Kidney epithelial cell (primary cell): Measurements from ENCODE around the gene SMIM24. TPM values are rescaled to one million over a fixed set of nuclear protein-coding genes. Genes with fewer than 3 reads are reported as not detected.

Source experiments
- DNase-seq: peaks from one replicate; pipeline ENCODE4 v3.0.0-alpha.2; 2010; ENCODE audit warnings: low read depth
- H3K27me3 ChIP-seq: 2 replicates; pipeline ENCODE4 v1.6.0; 2011; ENCODE audit warnings: low read length; ENCODE audit not compliant: control insufficient read depth, insufficient read depth
- H3K36me3 ChIP-seq: 2 replicates; pipeline ENCODE4 v1.5.1; 2011; ENCODE audit warnings: low read length; ENCODE audit not compliant: control insufficient read depth, insufficient read depth
- H3K4me3 ChIP-seq: 2 replicates; pipeline ENCODE4 v1.5.1; 2011; ENCODE audit warnings: low read depth, mild to moderate bottlenecking, control low read depth, low read length
- total RNA-seq: library from RNA; depleted of rRNA; stranded (reverse); fragments of >200 nt; gene quantifications from 2 replicates; pipeline ENCODE4 v1.2.3, GENCODE V29; 2015
- TF ChIP-seq, protein P1 (sequence below): IDR thresholded peaks from 2 replicates; pipeline ENCODE4 v1.5.1; 2011; ENCODE audit warnings: mild to moderate bottlenecking, moderate library complexity, low read length, control low read depth, inconsistent platforms; ENCODE audit not compliant: insufficient read depth, poor library complexity, severe bottlenecking

The SMIM24 gene
- total RNA-seq, 1 donor from 2014 or later = 14.7 TPM

DNA sequence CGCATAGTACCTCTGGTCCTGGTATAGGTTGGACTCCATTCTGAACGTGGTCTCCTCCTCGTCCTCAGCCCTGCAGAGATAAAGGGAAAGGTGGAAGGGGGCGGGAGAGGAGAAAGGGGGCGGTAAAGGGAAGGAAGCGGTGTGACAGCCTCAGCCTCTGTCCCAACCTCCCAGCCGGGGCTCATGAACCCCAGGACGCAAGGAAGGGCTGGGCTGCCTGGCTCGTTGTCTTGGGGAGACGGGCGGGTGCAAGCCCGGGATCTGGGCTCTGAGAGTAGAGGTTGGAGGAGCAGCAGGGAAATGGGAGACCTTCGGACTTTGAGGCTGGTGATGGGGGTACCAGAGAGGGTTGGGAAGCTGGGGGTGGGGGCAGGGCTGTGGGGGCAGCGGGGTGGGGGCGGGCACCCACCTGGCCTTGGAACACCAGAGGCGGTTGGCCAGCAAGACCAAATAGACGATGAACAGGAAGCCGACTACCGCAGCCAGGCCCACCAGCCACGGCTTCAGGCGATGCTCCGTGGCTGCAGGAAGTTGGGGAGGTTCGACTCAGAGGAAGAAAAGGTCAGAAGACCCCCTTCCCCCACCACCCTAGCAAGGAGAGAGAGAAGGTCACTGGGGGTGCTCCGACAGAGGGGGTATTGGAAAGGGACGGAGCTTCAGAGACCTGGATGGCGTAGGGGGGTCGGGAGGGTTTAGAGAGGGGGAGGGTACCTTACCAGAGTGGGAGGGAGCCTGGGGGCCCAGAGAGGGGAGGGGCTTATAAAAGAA, 1.7 kb downstream of the SMIM24 start:
- Histone ChIP-seq H3K4me3 (no peak overlapping the region), H3K36me3 (no peaks in the 10 kb centered on the region), H3K27me3 (peaks cover 35% of the 10 kb centered on the region)
- TF ChIP-seq, protein P1, sequence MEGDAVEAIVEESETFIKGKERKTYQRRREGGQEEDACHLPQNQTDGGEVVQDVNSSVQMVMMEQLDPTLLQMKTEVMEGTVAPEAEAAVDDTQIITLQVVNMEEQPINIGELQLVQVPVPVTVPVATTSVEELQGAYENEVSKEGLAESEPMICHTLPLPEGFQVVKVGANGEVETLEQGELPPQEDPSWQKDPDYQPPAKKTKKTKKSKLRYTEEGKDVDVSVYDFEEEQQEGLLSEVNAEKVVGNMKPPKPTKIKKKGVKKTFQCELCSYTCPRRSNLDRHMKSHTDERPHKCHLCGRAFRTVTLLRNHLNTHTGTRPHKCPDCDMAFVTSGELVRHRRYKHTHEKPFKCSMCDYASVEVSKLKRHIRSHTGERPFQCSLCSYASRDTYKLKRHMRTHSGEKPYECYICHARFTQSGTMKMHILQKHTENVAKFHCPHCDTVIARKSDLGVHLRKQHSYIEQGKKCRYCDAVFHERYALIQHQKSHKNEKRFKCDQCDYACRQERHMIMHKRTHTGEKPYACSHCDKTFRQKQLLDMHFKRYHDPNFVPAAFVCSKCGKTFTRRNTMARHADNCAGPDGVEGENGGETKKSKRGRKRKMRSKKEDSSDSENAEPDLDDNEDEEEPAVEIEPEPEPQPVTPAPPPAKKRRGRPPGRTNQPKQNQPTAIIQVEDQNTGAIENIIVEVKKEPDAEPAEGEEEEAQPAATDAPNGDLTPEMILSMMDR = no peak
- no peak for DNase-seq

DNA sequence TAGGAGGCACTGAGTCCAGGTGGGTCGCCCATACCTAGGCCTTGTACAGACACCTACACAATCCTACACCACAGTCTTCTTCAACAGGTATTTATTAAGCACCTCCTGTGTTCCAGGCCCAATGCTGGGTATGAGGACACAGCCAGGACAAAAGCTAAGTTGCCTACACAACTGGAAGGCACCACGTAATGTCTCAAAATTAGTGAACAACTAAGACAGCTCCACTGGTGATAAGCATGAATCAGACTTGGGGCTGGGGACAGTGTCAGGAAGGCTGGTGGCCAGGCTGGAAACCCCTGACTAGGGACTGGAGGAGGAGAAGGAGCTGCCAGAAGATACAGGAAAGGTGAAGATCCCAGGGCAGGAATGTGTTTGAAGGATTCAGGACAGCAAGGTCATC, 2.4 kb downstream of the SMIM24 start:
- DNase-seq = no peak
- Histone ChIP-seq H3K27me3 (peaks cover 29% of the 10 kb centered on the region), H3K4me3 (no peak overlapping the region), H3K36me3 (no peaks in the 10 kb centered on the region)
- TF ChIP-seq, protein P1 = no peak

DNA sequence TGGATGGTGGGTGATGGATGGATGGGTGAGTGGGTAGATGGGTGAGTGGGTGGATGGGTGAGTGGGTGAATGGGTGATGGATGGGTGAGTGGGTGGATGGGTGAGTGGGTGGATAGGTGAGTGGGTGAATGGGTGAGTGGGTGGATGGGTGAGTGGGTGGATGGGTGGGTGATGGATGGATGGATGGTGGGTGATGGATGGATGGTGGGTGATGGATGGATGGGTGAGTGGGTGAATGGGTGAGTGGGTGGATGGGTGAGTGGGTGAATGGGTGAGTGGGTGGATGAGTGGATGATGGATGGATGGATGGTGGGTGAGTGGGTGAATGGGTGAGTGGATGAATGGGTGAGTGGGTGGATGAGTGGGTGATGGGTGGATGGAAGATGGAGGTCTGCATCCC, 2.8 kb downstream of the SMIM24 start:
- no peaks in the 10 kb centered on the region for H3K36me3 ChIP-seq
- TF ChIP-seq, protein P1 = no peak
- peaks cover 27% of the 10 kb centered on the region for H3K27me3 ChIP-seq
- no peak overlapping the region for H3K4me3 ChIP-seq
- no peak for DNase-seq

DNA sequence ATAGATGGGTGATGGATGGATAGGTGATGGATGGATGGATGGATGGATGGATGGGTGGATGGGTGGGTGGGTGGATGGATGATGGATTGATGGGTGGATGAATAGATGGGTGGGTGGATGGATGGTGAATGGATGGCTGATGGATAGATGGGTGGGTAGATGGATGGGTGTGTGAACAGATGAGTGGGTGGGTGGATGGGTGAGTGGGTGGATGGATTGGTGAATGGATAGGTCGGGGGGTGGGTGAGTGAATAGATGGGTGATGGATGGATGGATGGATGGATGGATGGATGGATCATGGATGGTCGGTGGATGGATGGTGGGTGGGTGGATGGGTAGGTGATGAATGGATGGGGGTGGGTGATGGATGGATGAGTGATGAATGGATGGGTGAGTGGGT, 3.5 kb downstream of the SMIM24 start:
- H3K4me3 ChIP-seq = no peak overlapping the region
- TF ChIP-seq, protein P1 = no peak
- no peak for DNase-seq
- H3K36me3 ChIP-seq = no peaks in the 10 kb centered on the region
- H3K27me3 ChIP-seq = peaks cover 21% of the 10 kb centered on the region

DNA sequence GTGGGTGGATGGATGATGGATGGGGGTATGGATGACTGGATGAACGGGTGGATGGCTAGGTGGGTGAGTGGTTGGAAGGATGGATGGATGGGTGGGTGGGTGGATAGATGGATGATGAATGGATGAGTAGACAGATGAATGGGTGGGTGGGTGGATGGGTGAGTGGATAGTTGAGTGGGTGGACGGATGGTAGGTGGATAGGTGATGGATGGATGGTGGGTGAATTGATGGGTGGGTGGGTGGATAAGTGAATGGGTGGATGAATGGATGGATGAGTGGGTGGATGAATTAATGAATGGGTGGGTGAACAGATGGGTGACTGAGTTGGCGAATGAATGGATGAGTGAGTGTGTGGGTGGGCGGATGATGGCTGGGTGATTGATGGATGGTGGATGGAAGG, 4.9 kb downstream of the SMIM24 start:
- TF ChIP-seq, protein P1 = no peak
- H3K4me3 ChIP-seq = no peak overlapping the region
- no peak for DNase-seq

DNA sequence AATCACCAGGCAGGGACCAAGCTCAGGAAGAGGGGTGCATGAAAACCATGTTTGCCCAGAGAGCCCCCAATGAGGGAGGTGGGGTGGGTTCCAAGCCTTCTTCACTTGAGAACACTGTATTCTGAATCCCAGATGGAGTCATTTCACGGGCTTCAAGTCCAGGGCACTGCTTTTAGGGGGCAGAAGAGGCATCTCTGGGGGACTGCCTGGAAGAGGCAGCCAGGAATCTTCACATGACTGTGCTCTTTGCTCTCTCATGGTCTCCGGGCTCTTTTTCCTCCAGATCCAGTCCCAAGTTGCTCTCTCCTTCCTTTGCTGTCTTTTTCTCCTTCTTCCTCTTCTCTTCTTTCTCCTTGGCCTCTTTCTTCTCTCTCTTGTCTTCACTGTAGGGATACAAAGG, 5.7 kb downstream of the SMIM24 start:
- Histone ChIP-seq H3K4me3 (no peak overlapping the region), H3K27me3 (peaks cover 10% of the 10 kb centered on the region), H3K36me3 (no peaks in the 10 kb centered on the region)
- no peak for DNase-seq
- TF ChIP-seq, protein P1 = no peak

More for the DNA sequence above, 4.9 kb downstream of the SMIM24 start:
- peaks cover 12% of the 10 kb centered on the region for H3K27me3 ChIP-seq
- no peaks in the 10 kb centered on the region for H3K36me3 ChIP-seq
